DMS53 treated with DMSO at 0.1 percent for 48 hours (cell line): ENCODE results near the gene DST.
"Not testable (repeated sequence)": the region's sequence is repeated elsewhere in the genome, so short reads cannot be mapped to it uniquely, and the experiment has no call there.

Source experiments
- DNase-seq: peaks from one replicate; lab custom pipeline; 2025; ENCODE audit not compliant: unreplicated experiment; lab: John Stamatoyannopoulos, UW

DST gene

GRCh38 chr6:56573624-56574023 lies 69.1 kb downstream of the DST start:
- DNase-seq, result no peak

DNA sequence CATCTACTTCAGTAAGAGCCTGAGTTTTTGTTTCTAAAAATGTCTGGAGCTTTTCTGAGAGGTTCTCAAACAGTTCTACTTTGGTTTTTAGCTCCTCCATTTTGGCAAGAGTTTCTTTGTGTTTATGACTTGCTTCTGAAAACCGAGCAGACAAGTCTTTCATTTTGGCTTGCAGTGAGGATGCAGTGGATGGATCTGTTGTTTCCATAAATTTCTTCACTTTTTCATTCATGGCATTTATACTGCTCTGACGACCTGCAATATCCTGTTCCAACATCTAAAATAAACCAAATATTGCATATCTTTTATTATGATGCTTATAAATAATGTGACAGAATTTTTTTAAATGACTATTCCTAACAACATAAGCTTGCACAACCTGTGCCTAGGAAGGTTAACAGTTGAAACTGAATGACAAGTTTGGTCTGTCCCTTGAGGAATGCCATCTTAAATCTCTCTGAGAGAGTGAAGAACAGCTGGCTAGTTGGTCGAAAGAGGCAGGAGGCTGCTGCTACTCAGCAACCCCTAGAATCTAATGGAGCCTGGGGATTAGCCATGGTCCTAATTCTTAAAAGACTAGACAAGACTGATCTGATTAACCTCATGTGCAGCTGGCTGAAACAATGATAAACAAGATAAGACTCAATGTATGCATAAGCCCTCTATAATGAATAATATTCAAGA lies 69.8 kb downstream of the DST start:
- no peak for DNase-seq

- no peak for DNase-seq
These were observed 71.1 kb downstream of the DST start for GRCh38 chr6:56571605-56572004.

DNA sequence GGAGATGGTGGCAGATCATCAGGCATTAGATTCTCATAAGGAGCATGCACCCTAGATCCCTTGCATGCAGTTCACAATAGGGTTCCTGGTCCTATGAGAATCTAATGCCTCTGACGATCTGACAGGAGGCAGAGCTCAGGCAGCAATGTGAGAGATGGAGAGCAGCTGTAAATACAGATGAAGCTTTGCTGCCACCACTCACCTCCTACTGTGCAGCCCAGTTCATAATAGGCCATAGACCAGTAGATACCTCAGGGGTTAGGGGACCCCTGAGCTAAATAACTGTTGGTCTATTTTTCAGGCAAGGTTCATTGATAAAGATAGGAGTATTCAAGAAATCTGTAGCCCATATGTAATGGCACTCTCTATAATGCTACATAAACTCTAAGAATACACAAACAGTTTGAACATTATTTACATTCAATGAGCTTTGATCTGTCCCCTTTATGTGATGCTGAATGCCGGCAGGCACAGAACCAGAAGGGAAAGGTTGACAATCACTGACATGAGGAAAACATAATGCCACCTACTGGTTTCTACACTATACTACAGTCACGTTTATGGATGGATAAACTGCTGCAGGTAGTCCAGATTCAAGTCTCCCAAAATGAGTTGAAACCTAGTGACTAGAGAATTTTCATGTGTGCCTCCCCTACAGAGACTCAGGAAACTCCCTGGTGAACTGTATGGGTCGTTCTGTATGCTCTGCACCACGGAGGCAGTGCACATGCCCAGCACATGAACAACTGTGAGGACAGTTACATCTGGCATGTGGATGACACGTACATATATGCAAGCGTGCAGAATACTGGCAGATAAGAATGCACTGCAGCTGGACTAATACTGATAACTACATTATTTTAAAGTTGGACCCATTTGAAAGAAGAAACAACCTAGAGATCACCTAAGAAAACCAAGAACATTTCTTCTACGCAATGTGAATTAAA lies 72.0 kb downstream of the DST start:
- DNase-seq, result peak; percentile 70

- DNase-seq, result no peak
These were observed 75.2 kb downstream of the DST start for GRCh38 chr6:56567501-56567900.

DNA sequence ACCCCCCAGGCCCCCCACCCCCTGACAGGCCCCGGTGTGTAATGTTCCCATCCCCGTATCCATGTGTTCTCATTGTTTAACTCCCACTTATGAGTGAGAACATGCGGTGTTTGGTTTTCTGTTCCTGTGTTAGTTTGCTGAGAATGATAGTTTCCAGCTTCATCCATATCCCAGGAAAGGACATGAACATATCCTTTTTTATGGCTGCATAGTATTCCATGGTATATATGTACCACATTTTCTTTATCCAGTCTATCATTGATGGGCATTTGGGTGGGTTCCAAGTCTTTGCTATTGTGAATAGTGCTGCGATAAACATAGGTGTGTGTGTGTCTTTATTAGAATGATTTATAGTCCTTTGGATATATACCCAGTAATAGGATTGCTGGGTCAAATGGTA lies 80.0 kb downstream of the DST start:
- DNase-seq, result not testable (repeated sequence)

DNA sequence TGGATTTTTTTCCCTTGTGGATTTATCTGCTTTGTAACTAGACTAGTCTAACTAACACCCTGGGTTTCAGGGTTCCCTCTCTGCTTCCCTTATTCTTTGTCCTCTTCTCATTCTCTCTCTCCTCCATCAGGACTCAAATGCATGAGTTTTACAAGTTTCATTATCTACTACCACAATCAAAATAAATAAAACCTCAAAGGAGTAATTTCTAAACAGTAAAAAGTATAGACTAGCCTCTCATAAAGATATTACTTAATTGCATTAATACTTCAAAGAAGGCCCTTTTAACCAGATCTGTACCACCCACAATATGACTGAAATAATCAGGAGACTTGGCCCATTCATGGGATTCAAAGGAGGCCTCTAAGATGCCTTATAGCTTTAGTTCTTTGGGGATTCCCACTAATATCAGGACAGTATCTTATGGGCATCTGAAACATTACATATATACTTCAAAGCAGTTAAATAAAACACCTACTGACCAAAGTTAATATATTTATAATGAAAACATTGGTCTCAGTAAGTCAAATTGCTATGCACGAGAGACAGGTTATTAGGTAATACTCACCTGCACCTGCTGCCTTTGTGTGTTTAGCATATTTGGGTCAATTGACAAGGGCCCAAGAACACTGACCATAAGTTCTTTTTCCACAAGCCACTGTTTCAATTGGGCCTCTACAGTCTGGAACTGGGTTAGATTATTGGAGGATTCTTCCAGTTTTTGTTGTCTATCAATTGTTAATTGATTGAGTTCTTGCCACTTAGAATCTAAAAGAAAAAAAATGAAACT lies 85.7 kb downstream of the DST start:
- DNase-seq, result no peak

DNA sequence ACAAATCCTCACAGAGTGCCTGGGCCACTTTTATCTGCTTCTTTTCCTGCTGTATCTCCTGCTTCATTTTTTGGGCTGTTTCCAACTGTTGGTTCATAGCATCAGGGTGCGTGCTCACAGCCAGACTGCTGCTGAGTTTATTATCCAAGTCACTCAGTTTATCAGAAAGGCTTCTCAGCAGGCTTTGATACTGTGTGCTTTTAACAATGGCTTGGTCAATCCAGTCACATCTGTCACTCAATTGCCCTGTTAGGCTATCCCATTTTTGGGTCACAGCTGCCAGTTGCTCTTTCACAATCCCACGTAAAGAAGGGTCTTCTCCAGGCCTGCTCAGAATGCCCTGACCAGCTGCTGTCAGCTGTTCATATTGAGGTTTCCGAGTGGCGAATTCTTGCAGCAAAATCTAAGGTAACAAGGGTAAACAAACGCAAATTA lies 87.2 kb downstream of the DST start:
- no peak for DNase-seq

- no peak for DNase-seq
These were observed 90.2 kb downstream of the DST start for GRCh38 chr6:56552187-56553130.

DNA sequence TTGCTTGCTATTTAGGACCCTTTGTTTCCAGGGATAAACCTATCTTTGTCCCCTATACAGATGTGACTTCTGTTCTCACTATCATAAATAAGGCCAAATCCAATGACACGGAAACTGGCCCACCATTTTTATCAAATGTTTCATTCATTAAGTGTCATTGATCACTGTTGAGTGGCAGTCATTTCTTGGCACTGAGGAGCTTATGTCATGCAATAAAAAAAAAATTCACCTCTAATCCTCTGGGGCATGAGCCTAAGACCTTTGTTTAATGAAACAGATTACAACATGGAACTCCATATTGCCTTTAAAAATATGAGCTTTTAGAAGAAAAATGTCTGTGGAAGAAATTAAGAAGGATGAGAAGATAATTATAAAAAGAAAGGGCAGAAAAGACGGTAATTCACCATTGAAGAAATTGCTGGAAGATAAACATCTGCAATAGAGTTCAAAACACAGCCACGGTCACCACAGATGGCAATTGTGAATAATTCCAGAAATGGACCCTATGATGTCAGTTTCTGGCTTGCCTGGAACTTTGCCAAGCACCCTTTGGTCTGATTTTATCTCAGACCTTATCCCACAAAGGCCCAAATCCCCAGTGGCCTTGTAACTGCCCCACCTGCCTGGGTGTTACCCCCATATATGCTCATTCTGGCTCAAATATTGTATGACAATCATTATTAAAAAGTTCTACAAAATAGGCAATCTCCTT lies 91.1 kb downstream of the DST start:
- DNase-seq, result no peak

GRCh38 chr6:56550301-56550700 lies 92.4 kb downstream of the DST start:
- no peak for DNase-seq

DNA sequence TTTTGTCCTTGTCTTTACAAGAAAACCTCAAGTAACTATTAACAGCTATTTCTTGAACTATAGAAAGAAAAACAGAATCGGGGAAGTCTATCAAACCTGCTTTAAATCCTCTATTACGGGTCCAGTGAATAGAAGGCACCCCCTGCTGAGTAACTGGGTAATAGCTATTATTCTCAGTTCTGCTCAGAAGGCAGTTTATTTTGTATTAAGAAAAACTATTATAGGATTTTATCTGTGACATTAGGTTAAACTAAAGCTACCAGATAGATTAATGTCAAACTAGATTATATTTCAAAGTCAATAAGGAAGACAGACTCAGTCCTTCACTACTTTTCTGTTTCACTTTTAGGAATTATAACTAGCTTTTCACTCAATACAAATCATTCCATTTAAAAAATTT lies 93.7 kb downstream of the DST start:
- no peak for DNase-seq

- no peak for DNase-seq
These were observed 95.0 kb downstream of the DST start for GRCh38 chr6:56547687-56548086.

DNA sequence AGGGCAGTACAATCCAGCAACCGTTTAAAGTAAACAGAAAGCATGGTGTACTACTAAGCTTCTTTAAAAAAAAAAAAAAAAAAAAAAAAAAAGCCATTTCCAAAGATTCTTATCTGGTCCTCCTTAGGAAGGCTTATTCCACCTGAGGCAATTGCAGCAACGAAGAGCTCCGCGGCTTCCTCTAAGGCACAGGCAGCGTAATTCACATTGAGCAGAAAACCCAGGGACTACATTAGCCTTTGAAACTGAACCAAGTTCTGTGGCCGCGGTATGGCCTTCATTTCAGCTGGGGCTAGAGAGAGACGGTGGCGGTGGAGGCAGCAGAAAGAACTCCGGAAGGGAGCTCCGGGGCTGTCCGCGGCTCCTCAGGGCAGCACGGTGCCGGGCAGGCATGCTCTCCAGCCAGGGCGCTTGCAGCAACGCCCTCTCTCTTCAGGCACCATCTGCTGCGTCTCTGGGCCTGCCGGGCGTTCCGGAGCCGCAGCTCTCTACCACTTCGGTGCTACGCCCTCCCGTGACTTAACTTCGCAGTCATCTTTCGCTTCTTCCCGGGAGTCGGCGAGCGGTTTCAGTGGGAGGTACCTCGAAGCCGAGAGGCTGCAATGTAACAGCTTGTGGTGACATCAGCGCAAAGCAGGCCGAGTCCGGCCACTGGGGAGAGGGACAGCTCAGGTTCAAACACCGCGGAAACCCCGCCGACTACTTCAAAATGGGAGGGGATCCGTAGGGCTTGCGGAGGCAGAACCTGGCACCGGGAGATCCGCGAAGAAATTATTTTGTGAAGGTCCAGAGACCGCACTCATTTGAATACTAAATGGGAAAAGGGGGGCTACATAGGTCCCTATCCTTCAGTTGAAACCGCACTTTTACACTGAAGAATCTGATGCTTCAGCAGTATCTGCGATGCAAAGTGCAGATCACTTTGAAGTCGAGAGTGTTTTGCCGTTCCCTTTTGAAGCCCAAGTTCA lies 100.0 kb downstream of the DST start:
- peak; percentile 96 for DNase-seq

- DNase-seq, result peak; percentile 41
These were observed 100.8 kb downstream of the DST start for GRCh38 chr6:56541741-56542360.

GRCh38 chr6:56541030-56541600 lies 101.6 kb downstream of the DST start:
- DNase-seq, result peak; percentile 46

GRCh38 chr6:56540232-56541029 lies 102.3 kb downstream of the DST start:
- no peak for DNase-seq
